IPS-18a (cell line): ENCODE data around the gene OR4C45.
"Not testable (repeated sequence)": the region's sequence is repeated elsewhere in the genome, so short reads cannot be mapped to it uniquely, and the experiment has no call there.

Experiments
- H3K27ac ChIP-seq: one replicate; pipeline ENCODE4 v1.5.1; 2013; ENCODE audit warnings: low read length
- H3K27me3 ChIP-seq: one replicate; pipeline ENCODE4 v1.6.1; 2013; ENCODE audit warnings: mild to moderate bottlenecking, low read length; ENCODE audit not compliant: control insufficient read depth, insufficient read depth
- H3K36me3 ChIP-seq: one replicate; pipeline ENCODE4 v1.6.1; 2013; ENCODE audit warnings: low read depth, low read length; ENCODE audit not compliant: control insufficient read depth
- H3K4me1 ChIP-seq: one replicate; pipeline ENCODE4 v1.6.1; 2013; ENCODE audit warnings: low read depth, low read length; ENCODE audit not compliant: control insufficient read depth
- H3K4me3 ChIP-seq: one replicate; pipeline ENCODE4 v1.5.1; 2013; ENCODE audit warnings: low read length
- H3K9ac ChIP-seq: one replicate; pipeline ENCODE4 v1.6.1; 2013; ENCODE audit warnings: mild to moderate bottlenecking, low read length, moderate library complexity
- H3K9me3 ChIP-seq: one replicate; pipeline ENCODE4 v1.6.1; 2013; ENCODE audit warnings: low read depth, low read length; ENCODE audit not compliant: control insufficient read depth

Gene OR4C45

DNA sequence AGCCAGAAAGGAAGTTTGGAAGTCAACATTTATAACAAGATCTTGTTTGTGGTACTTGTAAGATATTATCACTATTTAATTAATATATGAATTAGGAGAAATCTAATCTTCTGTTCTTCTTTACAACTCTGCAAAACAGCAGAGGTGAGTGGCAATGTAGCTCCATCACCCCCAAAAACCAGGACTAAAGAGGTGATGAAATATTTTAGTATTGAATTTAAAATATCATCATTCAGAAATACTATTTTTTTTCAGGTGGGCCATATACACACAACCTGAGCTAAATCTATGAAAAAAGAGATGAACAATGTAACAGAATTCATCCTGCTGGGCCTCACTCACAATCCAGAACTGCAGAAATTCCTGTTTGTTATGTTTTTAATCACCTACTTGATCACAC, at the start of gene OR4C45:
TSS of gene OR4C45 (plus strand) at position 301 of the 400 bp plus-strand sequence.
- H3K4me3 ChIP-seq = no peak within 1 kb of the TSS
- no peaks in the 10 kb centered on the region for H3K27me3 ChIP-seq
- no peaks in the 10 kb centered on the region for H3K4me1 ChIP-seq
- no peak within 1 kb of the TSS for H3K9ac ChIP-seq
- H3K27ac ChIP-seq = no peak within 1 kb of the TSS
- peaks cover 63% of the 10 kb centered on the region for H3K9me3 ChIP-seq
- H3K36me3 ChIP-seq = no peaks in the 10 kb centered on the region

DNA sequence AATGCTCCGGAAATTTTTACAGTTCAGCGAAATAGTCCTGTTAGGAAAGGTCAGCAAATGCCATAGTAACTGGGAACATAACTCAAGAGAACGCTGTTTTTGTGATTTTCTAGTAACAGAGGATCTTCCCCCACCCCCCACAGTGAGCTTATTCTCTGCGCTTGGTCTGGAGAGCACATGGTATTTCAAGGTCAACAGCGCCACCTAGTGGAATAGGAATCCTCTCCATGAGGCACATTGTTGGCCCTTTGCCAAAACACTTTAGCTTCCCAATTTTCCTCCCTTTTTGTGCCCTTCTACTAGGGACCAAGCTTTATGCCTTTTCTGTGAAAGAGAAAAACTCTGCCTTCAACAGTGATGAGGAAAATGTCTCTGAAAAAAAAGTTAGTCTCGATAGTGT, 37.1 kb upstream of the OR4C45 start:
- no peaks in the 10 kb centered on the region for H3K4me1 ChIP-seq
- no peak overlapping the region for H3K27ac ChIP-seq
- no peaks in the 10 kb centered on the region for H3K36me3 ChIP-seq
- no peaks in the 10 kb centered on the region for H3K27me3 ChIP-seq
- H3K9me3 ChIP-seq = peaks cover 75% of the 10 kb centered on the region
- no peak overlapping the region for H3K4me3 ChIP-seq
- no peak overlapping the region for H3K9ac ChIP-seq

DNA sequence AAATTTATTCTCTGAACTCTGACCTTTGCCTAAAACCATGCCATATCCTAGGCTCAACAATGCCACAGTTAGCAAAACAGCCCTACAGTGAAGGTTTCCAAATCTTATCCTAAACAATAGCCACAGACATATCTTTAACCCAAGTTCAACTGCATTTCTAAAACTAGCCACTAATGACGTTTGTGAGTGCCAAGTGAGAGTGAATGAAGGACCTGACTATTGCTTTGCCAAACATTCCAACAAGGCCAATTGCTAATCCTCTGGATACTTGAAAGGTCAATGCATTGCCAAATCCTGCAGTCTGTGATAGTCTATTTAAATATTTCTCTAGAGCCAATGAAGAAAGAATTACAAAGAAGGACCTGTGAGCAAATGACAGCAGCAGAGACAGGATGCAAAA, 2.5 kb upstream of the OR4C45 start:
- Histone ChIP-seq H3K27ac (no peak overlapping the region), H3K4me1 (no peaks in the 10 kb centered on the region), H3K4me3 (no peak overlapping the region), H3K9me3 (peaks cover 79% of the 10 kb centered on the region), H3K9ac (no peak overlapping the region), H3K36me3 (no peaks in the 10 kb centered on the region), H3K27me3 (no peaks in the 10 kb centered on the region)

DNA sequence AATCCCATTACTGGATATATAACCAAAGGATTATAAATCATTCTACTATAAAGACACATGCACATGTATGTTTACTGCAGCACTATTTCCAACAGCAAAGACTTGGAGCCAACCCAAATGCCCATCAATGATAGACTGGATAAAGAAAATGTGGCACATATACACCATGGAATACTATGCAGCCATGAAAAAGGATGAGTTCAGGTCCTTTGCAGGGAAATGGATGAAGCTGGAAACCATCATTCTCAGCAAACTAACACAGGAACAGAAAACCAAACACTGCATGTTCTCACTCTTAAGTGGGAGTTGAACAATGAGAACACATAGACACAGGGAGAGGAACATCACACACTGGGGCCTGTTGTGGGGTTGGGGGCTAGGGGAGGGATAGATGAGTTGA, 3.6 kb downstream of the OR4C45 start:
- H3K9me3 ChIP-seq = peaks cover 52% of the 10 kb centered on the region
- not testable (repeated sequence) for H3K27ac ChIP-seq, H3K27me3 ChIP-seq, H3K36me3 ChIP-seq, H3K4me1 ChIP-seq, H3K4me3 ChIP-seq, H3K9ac ChIP-seq

- H3K4me1 ChIP-seq = no peaks in the 10 kb centered on the region
- no peak overlapping the region for H3K9ac ChIP-seq
- H3K36me3 ChIP-seq = no peaks in the 10 kb centered on the region
- H3K27ac ChIP-seq = no peak overlapping the region
- H3K9me3 ChIP-seq = peaks cover 56% of the 10 kb centered on the region
- no peak overlapping the region for H3K4me3 ChIP-seq
- H3K27me3 ChIP-seq = no peaks in the 10 kb centered on the region
These were observed 4.6 kb downstream of the OR4C45 start for GRCh38 chr11:50037251-50037650.

GRCh38 chr11:50044647-50045046, 12.0 kb downstream of the OR4C45 start:
- Histone ChIP-seq H3K4me3 (no peak overlapping the region), H3K9me3 (peaks cover 57% of the 10 kb centered on the region), H3K4me1 (no peaks in the 10 kb centered on the region), H3K27ac (no peak overlapping the region), H3K36me3 (no peaks in the 10 kb centered on the region), H3K27me3 (no peaks in the 10 kb centered on the region), H3K9ac (no peak overlapping the region)

DNA sequence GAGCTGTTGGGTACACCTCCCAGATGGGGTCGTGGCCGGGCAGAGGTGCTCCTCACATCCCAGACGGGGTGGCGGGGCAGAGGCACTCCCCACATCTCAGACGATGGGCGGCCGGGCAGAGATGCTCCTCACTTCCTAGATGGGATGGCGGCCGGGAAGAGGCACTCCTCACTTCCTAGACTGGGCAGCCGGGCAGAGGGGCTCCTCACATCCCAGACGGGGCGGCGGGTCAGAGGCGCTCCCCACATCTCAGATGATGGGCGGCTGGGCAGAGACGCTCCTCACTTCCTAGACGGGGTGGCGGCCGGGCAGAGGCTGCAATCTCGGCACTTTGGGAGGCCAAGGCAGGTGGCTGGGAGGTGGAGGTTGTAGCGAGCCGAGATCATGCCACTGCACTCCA, 30.4 kb downstream of the OR4C45 start:
- H3K4me1 ChIP-seq, H3K4me3 ChIP-seq, H3K36me3 ChIP-seq, H3K27me3 ChIP-seq, H3K9ac ChIP-seq, H3K27ac ChIP-seq: not testable (repeated sequence)
- H3K9me3 ChIP-seq = peaks cover 57% of the 10 kb centered on the region

DNA sequence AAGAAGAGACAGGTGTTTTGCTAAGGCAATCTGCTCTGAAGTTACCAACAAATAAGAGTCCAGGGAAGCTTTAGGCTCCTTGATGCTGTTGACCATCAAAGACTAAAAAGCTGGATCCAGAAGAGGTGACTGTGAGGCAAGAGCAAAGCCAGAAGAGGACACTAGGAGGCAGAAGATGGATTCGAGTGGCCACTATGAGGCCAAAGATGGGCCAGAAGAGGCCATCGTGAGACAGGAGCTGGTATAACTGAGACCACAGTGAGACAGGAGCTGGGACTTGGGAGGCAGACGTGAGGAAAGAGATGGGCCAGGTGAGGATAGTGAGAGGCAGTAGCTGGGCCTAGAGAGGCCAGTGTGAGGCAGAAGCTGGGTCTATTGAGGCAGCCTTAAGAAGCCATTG, 37.7 kb downstream of the OR4C45 start:
- Histone ChIP-seq H3K9me3 (peaks cover 81% of the 10 kb centered on the region), H3K9ac (no peak overlapping the region), H3K27me3 (no peaks in the 10 kb centered on the region), H3K4me1 (no peaks in the 10 kb centered on the region), H3K27ac (no peak overlapping the region), H3K4me3 (no peak overlapping the region), H3K36me3 (no peaks in the 10 kb centered on the region)

DNA sequence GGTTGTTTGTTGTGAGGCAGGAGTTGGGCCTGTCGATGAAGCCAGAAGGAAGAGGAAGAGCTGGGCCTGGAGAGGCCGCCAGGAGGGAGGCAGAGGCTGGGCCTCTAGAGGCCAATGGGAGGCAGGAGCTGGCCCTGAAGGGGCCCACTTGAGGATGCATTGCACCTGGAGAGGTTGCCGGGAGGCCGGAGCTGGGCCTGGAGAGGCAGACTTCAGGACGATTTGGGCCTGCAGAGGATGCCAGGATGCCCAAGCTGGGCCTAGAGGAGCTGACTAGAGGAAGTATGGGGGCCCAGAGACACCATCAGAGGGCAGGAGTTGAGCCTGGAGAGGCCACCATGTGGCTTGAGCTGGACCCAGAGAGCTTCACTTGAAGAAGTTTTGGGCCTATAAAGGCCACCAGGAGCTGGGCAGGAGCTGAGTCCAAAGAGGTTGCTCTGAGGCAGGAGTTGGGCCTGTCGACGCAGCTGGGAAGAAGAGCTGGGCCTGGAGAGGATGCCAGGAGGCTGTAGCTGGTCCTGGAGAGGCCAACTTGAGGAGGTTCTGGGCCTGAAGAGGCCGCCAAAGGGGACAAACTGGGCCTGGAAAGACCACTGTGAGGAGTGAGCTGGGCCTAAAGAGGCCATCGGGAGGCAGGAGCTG, 39.0 kb downstream of the OR4C45 start:
- Histone ChIP-seq H3K36me3 (no peaks in the 10 kb centered on the region), H3K27me3 (no peaks in the 10 kb centered on the region), H3K27ac (no peak overlapping the region), H3K9ac (no peak overlapping the region), H3K4me1 (no peaks in the 10 kb centered on the region), H3K9me3 (peaks cover 80% of the 10 kb centered on the region), H3K4me3 (no peak overlapping the region)

GRCh38 chr11:50072226-50073112, 39.8 kb downstream of the OR4C45 start:
- no peaks in the 10 kb centered on the region for H3K27me3 ChIP-seq
- H3K4me1 ChIP-seq = no peaks in the 10 kb centered on the region
- H3K27ac ChIP-seq = no peak overlapping the region
- peaks cover 87% of the 10 kb centered on the region for H3K9me3 ChIP-seq
- no peaks in the 10 kb centered on the region for H3K36me3 ChIP-seq
- no peak overlapping the region for H3K4me3 ChIP-seq
- H3K9ac ChIP-seq = no peak overlapping the region

- Histone ChIP-seq H3K27me3 (no peaks in the 10 kb centered on the region), H3K4me1 (no peaks in the 10 kb centered on the region), H3K9ac (no peak overlapping the region), H3K4me3 (no peak overlapping the region), H3K27ac (no peak overlapping the region), H3K36me3 (no peaks in the 10 kb centered on the region), H3K9me3 (peaks cover 84% of the 10 kb centered on the region)
These were observed 40.7 kb downstream of the OR4C45 start for GRCh38 chr11:50073113-50074105.
